Panc1 (cell line): ENCODE results near the gene NAGLU. TPM values are rescaled to one million over a fixed set of nuclear protein-coding genes. Genes with fewer than 3 reads are reported as not detected.

Source experiments
- ATAC-seq: fragments of 200-7000 bp; cut with Tn5 transposase; 2 replicates; pipeline ENCODE4 v1.9.1; 2020; ENCODE audit warnings: mild to moderate bottlenecking, moderate library complexity
- BruUV-seq: library from RNA; stranded (reverse); fragments of 400-500 nt; replicated peaks from 2 replicates; lab custom pipeline; 2021; lab: Mats Ljungman, UMichigan
- CTCF ChIA-PET: fragments of 300-600 bp; sonication (Branson Sonifier 250); formaldehyde crosslinking; loops from one replicate; lab custom pipeline; 2022; ENCODE audit warnings: antibody characterized with exemption; lab: Charles Lee
- POLR2A ChIA-PET: fragments of 300-600 bp; sonication (Branson Sonifier 250); formaldehyde crosslinking; loops from one replicate; lab custom pipeline; 2022; ENCODE audit warnings: antibody characterized with exemption; lab: Charles Lee
- DNase-seq: peaks from one replicate; pipeline ENCODE4 v3.0.0-alpha.2; 2010; ENCODE audit warnings: low read depth, low spot score
- H3K27ac ChIP-seq: 2 replicates; pipeline ENCODE4 v1.5.1; 2011; ENCODE audit warnings: mild to moderate bottlenecking, low read length, inconsistent platforms
- H3K27me3 ChIP-seq: fragments of 200-500 bp; sonication (Bioruptor generic); 2 replicates; pipeline ENCODE4 v1.6.0; 2014; ENCODE audit warnings: low read length, inconsistent platforms; ENCODE audit not compliant: control insufficient read depth, insufficient read depth
- H3K36me3 ChIP-seq: fragments of 200-500 bp; sonication (Bioruptor generic); 2 replicates; pipeline ENCODE4 v1.5.1; 2014; ENCODE audit warnings: inconsistent platforms, mild to moderate bottlenecking, low read length, moderate library complexity; ENCODE audit not compliant: control insufficient read depth, insufficient read depth
- H3K4me1 ChIP-seq: 2 replicates; pipeline ENCODE4 v1.5.1; 2011; ENCODE audit warnings: inconsistent platforms, mild to moderate bottlenecking, low read length, moderate library complexity; ENCODE audit not compliant: control insufficient read depth, insufficient read depth
- H3K4me3 ChIP-seq, 2 experiments: 2 replicates each; pipeline ENCODE4 v1.5.1; 2011 to 2012; ENCODE audit warnings: low read depth in 2 of 2, low read length in 2 of 2, mild to moderate bottlenecking in 2 of 2, inconsistent platforms in 1 of 2, moderate library complexity in 1 of 2
- H3K9me3 ChIP-seq: fragments of 200-500 bp; sonication (Bioruptor generic); 2 replicates; pipeline ENCODE4 v1.5.1; 2014; ENCODE audit warnings: low read depth, mild to moderate bottlenecking, inconsistent platforms, low read length, moderate library complexity; ENCODE audit not compliant: control insufficient read depth, insufficient read depth
- CTCF ChIP-seq: fragments of 450-650 bp; IDR thresholded peaks from 2 replicates; pipeline ENCODE4 v1.5.1; 2017; ENCODE audit warnings: mild to moderate bottlenecking
- POLR2AphosphoS5 ChIP-seq: IDR thresholded peaks from 2 replicates; pipeline ENCODE4 v1.6.1; 2012; ENCODE audit warnings: mild to moderate bottlenecking, low read depth, low read length, moderate library complexity
- REST ChIP-seq, 2 experiments: IDR thresholded peaks; 2 replicates each; pipeline ENCODE4 v1.6.1; 2011 to 2012; ENCODE audit warnings: low read depth in 2 of 2, control low read depth in 1 of 2, low read length in 1 of 2, mild to moderate bottlenecking in 1 of 2, moderate library complexity in 1 of 2; ENCODE audit not compliant: insufficient read depth in 1 of 2
- SIN3A ChIP-seq: IDR thresholded peaks from 2 replicates; pipeline ENCODE4 v1.6.1; 2012; ENCODE audit warnings: low read depth, mild to moderate bottlenecking, low read length, moderate library complexity, borderline replicate concordance; ENCODE audit not compliant: insufficient read depth
- TCF7L2 ChIP-seq: IDR thresholded peaks from 2 replicates; pipeline ENCODE4 v1.6.1; 2011; ENCODE audit warnings: mild to moderate bottlenecking, low read depth, low read length, inconsistent platforms
- in situ Hi-C: cut with HindIII; loops from 2 replicates; pipeline ENCODE4 v1.10.0; 2016; ENCODE audit warnings: low sequenced_read_pairs, low pct_unique_long_range_greater_than_20kb
- intact Hi-C: fragments of 100-400 bp; cut with micrococcal nuclease; formaldehyde crosslinking; loops from one replicate; pipeline ENCODE4 v1.10.0; 2022; ENCODE audit not compliant: unreplicated experiment
- total RNA-seq: library from RNA; stranded (reverse); gene quantifications from one replicate; pipeline ENCODE4 v1.2.1, GENCODE V29; 2021; ENCODE audit not compliant: unreplicated experiment

NAGLU gene
- total RNA-seq, 1 experiment from 2014 or later, result 33.5 TPM

- POLR2A ChIA-PET, result no interaction called here
Measured at GRCh38 chr17:42493319-42493718, 42.7 kb upstream of the NAGLU start.

GRCh38 chr17:42494673-42495072 is 41.4 kb upstream of the NAGLU start:
- Histone ChIP-seq H3K4me1 (no peaks in the 10 kb centered on the region), H3K4me3 (no peak overlapping the region), H3K9me3 (no peaks in the 10 kb centered on the region), H3K27ac (no peak overlapping the region), H3K27me3 (no peaks in the 10 kb centered on the region), H3K36me3 (no peaks in the 10 kb centered on the region; the same call in 1 of the 2 replicates)
- in situ Hi-C loops, result no loop called here
- no peak for DNase-seq
- CTCF ChIA-PET, result interaction anchor here (0.7 kb wide), 1 partner anchor 32 kb away, joined by 5 read pairs; no protein-coding TSS in a partner anchor
- no TSS peak for BruUV-seq
- TF ChIP-seq CTCF (no peak), SIN3A (no peak), POLR2AphosphoS5 (no peak), REST (IDR thresholded peaks at IDR 0.05; ENCODE audit: insufficient read depth in 1 of 2, low read depth in 2 of 2, low read length in 1 of 2) (no peak), TCF7L2 (no peak)
- intact Hi-C loops, result no loop called here
- no peak for ATAC-seq
- POLR2A ChIA-PET, result interaction anchor here (0.7 kb wide), 1 partner anchor 25 kb away, joined by 3 read pairs; no protein-coding TSS in a partner anchor

More at GRCh38 chr17:42493319-42493718, 42.7 kb upstream of the NAGLU start:
- Histone ChIP-seq H3K36me3 (no peaks in the 10 kb centered on the region; the same call in 1 of the 2 replicates), H3K9me3 (no peaks in the 10 kb centered on the region), H3K4me1 (no peaks in the 10 kb centered on the region), H3K27me3 (no peaks in the 10 kb centered on the region), H3K4me3 (no peak overlapping the region), H3K27ac (no peak overlapping the region)
- in situ Hi-C loops (no loop called here), intact Hi-C loops (no loop called here)
- TF ChIP-seq TCF7L2, result no peak
- no peak for TF ChIP-seq CTCF
- no peak for TF ChIP-seq POLR2AphosphoS5
- TF ChIP-seq REST (IDR thresholded peaks at IDR 0.05; ENCODE audit: insufficient read depth in 1 of 2, low read depth in 2 of 2, low read length in 1 of 2), result no peak
- TF ChIP-seq SIN3A, result no peak
- CTCF ChIA-PET, result no interaction called here
- DNase-seq (no peak), ATAC-seq (no peak)
- no TSS peak for BruUV-seq
